Thoracic aorta (tissue), 2 donors: ENCODE data around the gene NLRP6. TPM values are rescaled to one million over a fixed set of nuclear protein-coding genes. Genes with fewer than 3 reads are reported as not detected.

ENCODE experiments used
- ATAC-seq: fragments of 150-250 bp; one replicate; pipeline ENCODE4 v1.8.0; 2017; ENCODE audit warnings: low read depth; ENCODE audit not compliant: insufficient number of reproducible peaks, low FRiP score
- DNase-seq: peaks from one replicate; pipeline ENCODE4 v3.0.0-alpha.2; 2020; ENCODE audit warnings: low spot score
- H3K27ac ChIP-seq, 2 donors: fragments of 200-600 bp; sonication (generic); 1 replicate in 1 of 2; 2 replicates in 1 of 2; pipeline ENCODE4 v1.5.1; 2016; ENCODE audit warnings: mild to moderate bottlenecking in 2 of 2, moderate library complexity in 2 of 2
- H3K27me3 ChIP-seq: fragments of 200-600 bp; sonication (generic); replicated peaks from 2 replicates; pipeline ENCODE4 v1.6.0; 2016; ENCODE audit warnings: mild to moderate bottlenecking; ENCODE audit not compliant: insufficient read depth
- H3K36me3 ChIP-seq: fragments of 200-600 bp; sonication (generic); one replicate; pipeline ENCODE4 v1.5.1; 2016
- H3K4me1 ChIP-seq, 2 donors: fragments of 200-600 bp; sonication (generic); 1 replicate in 1 of 2; 2 replicates in 1 of 2; pipeline versions ENCODE4 v1.5.1 to v1.6.0; 2016; ENCODE audit warnings: low read depth in 2 of 2, mild to moderate bottlenecking in 1 of 2; ENCODE audit not compliant: control insufficient read depth in 1 of 2
- H3K4me3 ChIP-seq: fragments of 200-600 bp; sonication (generic); 2 replicates; pipeline ENCODE4 v1.5.1; 2016; ENCODE audit warnings: mild to moderate bottlenecking
- H3K9me3 ChIP-seq: fragments of 200-600 bp; sonication (generic); 2 replicates; pipeline ENCODE4 v1.5.1; 2016
- total RNA-seq, 2 donors: library from RNA; depleted of rRNA; stranded (reverse); fragments of >200 nt; gene quantifications; one replicate each; pipeline versions ENCODE4 v1.1.0 to v1.2.3, GENCODE V29; 2016
- TF ChIP-seq, protein P1 (sequence below): fragments of 200-600 bp; sonication (generic); IDR thresholded peaks from one replicate; pipeline ENCODE4 v1.5.1; 2019; ENCODE audit warnings: antibody characterized with exemption

The NLRP6 gene
- total RNA-seq, 2 donors from 2014 or later, result 5.6 to 6.6 TPM

GRCh38 chr11:255816-256215 is 22.4 kb upstream of the NLRP6 start:
- Histone ChIP-seq H3K4me3 (no peak overlapping the region), H3K36me3 (peaks cover 24% of the 10 kb centered on the region), H3K27ac (no peak overlapping the region), H3K27me3 (no peaks in the 10 kb centered on the region), H3K9me3 (no peaks in the 10 kb centered on the region), H3K4me1 (no peaks in the 10 kb centered on the region)
- DNase-seq (no peak), ATAC-seq (no peak)
- TF ChIP-seq, protein P1, sequence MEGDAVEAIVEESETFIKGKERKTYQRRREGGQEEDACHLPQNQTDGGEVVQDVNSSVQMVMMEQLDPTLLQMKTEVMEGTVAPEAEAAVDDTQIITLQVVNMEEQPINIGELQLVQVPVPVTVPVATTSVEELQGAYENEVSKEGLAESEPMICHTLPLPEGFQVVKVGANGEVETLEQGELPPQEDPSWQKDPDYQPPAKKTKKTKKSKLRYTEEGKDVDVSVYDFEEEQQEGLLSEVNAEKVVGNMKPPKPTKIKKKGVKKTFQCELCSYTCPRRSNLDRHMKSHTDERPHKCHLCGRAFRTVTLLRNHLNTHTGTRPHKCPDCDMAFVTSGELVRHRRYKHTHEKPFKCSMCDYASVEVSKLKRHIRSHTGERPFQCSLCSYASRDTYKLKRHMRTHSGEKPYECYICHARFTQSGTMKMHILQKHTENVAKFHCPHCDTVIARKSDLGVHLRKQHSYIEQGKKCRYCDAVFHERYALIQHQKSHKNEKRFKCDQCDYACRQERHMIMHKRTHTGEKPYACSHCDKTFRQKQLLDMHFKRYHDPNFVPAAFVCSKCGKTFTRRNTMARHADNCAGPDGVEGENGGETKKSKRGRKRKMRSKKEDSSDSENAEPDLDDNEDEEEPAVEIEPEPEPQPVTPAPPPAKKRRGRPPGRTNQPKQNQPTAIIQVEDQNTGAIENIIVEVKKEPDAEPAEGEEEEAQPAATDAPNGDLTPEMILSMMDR, result no peak

DNA sequence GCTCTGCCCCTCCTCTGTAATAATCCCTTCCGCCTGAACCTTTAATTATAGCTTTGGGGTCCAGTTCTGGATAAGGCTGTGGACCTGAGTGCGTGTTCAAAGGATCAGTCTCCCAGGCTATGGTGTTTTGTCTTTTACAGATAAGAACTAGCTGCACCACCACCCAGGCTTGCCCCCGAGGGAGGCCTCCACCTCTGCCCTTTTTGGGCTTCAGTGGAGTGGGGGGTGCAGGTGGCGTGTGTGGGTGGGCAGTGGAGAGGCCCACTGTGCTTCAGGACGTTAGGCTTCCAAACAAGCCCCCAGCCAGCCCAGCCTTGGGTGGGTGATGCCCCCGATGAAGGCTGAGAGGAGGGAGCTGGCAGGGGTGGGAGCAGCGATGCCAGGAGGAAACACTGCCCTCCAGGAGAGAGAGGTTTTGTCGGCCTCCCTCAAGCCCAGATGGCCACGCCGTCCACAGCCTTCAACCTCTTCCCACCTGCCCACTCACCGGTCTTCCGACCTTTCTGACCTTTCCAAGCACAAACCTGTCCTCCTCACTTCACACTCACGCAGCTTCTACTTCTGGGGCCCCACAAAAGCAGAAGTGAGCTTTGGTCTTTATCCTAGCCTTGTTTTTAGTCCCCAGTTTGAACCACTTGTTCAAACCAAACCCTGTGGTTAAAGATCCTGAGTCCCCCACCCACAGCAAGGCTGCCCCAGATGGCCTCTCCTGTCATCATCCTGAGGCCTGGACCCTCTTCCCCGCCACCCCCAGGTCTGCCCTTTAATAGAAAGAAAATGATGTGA is 21.1 kb upstream of the NLRP6 start:
- Histone ChIP-seq H3K27me3 (no peaks in the 10 kb centered on the region), H3K9me3 (no peaks in the 10 kb centered on the region), H3K36me3 (peaks cover 13% of the 10 kb centered on the region), H3K27ac (no peak overlapping the region), H3K4me1 (no peaks in the 10 kb centered on the region), H3K4me3 (no peak overlapping the region)
- ATAC-seq, result no peak
- DNase-seq, result no peak
- TF ChIP-seq, protein P1, result no peak

DNA sequence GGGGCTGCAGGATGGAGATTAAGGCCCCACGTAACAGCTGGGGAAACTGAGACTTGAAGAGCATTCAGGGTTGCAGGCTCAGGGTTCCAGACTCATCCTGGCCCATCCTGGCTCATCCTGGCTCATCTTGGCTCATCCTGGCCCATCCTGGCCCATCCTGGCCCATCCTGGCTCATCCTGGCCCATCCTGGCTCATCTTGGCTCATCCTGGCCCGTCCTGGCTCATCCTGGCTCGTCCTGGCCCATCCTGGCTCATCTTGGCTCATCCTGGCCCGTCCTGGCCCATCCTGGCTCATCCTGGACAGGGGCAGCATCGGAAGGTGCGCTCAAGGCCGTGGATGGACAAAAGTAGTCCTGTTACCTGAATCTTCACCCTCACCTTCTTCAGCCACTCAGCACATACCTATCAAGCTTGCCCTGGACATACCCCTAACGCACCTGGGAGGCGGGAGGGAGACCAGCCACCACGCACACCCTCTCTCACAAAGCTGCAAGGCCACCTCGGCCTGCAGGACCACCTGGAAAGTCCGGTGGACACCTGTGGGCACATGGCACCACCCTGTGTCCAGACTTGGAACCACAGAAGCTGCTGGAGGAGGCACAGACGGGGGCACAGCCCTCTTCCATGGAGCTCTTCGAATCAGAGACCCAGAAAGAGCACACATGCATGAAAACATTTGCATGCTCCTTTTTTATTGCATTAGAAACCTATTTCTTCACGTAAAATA is 20.3 kb upstream of the NLRP6 start:
- DNase-seq, result no peak
- Histone ChIP-seq H3K27me3 (no peaks in the 10 kb centered on the region), H3K4me1 (no peaks in the 10 kb centered on the region), H3K36me3 (peaks cover 5% of the 10 kb centered on the region), H3K4me3 (no peak overlapping the region), H3K9me3 (no peaks in the 10 kb centered on the region), H3K27ac (no peak overlapping the region)
- ATAC-seq, result no peak
- TF ChIP-seq, protein P1, result no peak

GRCh38 chr11:259413-259812 is 18.8 kb upstream of the NLRP6 start:
- no peak overlapping the region for H3K27ac ChIP-seq
- H3K36me3 ChIP-seq, result no peaks in the 10 kb centered on the region
- H3K27me3 ChIP-seq, result no peaks in the 10 kb centered on the region
- H3K4me1 ChIP-seq, result no peaks in the 10 kb centered on the region
- ATAC-seq (no peak), DNase-seq (no peak)
- no peak overlapping the region for H3K4me3 ChIP-seq
- TF ChIP-seq, protein P1, result no peak
- H3K9me3 ChIP-seq, result no peaks in the 10 kb centered on the region

DNA sequence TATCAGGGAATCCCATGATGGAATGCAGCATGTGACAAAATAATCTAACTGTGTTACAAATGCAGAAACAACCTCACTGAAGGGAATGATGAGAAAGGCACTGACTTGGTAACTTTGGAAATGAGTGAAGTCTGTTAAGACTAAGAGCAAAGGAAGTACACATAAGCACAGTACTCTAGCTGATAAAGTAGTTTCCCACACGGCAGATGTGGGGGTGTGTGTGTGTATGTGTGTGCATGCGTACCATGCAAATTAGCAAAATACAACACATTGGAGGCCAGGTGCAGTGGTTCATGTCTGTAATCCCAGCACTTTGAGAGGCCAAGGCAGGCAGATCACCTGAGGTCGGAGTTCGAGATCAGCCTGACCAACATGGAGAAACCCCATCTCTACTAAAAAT is 16.6 kb upstream of the NLRP6 start:
- ATAC-seq, result no peak
- H3K27me3 ChIP-seq, result no peaks in the 10 kb centered on the region
- TF ChIP-seq, protein P1, result no peak
- no peak overlapping the region for H3K27ac ChIP-seq
- DNase-seq, result no peak
- H3K36me3 ChIP-seq, result no peaks in the 10 kb centered on the region
- H3K4me3 ChIP-seq, result no peak overlapping the region
- H3K9me3 ChIP-seq, result peaks cover 6% of the 10 kb centered on the region
- H3K4me1 ChIP-seq, result no peaks in the 10 kb centered on the region
